Heart left ventricle (tissue), 16 donors: ENCODE data around the gene GPN1. TPM values are rescaled to one million over a fixed set of nuclear protein-coding genes. Genes with fewer than 3 reads are reported as not detected.
"Not testable (repeated sequence)": the region's sequence is repeated elsewhere in the genome, so short reads cannot be mapped to it uniquely, and the experiment has no call there.

Source experiments
- ATAC-seq, 4 donors: fragments of 200-7000 bp; cut with Tn5 transposase; one replicate each; pipeline ENCODE4 v1.9.1; 2020 to 2022; ENCODE audit warnings: moderate library complexity in 4 of 4, mild to moderate bottlenecking in 3 of 4, moderate number of reproducible peaks in 1 of 4
- DNase-seq, 5 donors: peaks; one replicate each; pipeline ENCODE4 v3.0.0-alpha.2; 2020
- H3K27ac ChIP-seq, 12 donors: fragments of 200-600 bp; sonication (generic) in 4 of 12; one replicate each; pipeline versions ENCODE4 v1.5.0 to v1.8.0; 2016 to 2022; ENCODE audit warnings: mild to moderate bottlenecking in 2 of 12
- H3K27me3 ChIP-seq, 9 donors: fragments of 200-600 bp; sonication (generic) in 2 of 9; one replicate each; pipeline versions ENCODE4 v1.5.1 to v1.8.0; 2016 to 2022; ENCODE audit warnings: mild to moderate bottlenecking in 3 of 9
- H3K36me3 ChIP-seq, 9 donors: fragments of 200-600 bp; sonication (generic) in 2 of 9; one replicate each; pipeline versions ENCODE4 v1.5.0 to v1.8.0; 2018 to 2022; ENCODE audit warnings: mild to moderate bottlenecking in 2 of 9
- H3K4me1 ChIP-seq, 12 donors: fragments of 200-600 bp; sonication (generic) in 4 of 12; one replicate each; pipeline versions ENCODE4 v1.5.0 to v1.8.0; 2016 to 2022; ENCODE audit warnings: mild to moderate bottlenecking in 3 of 12
- H3K4me3 ChIP-seq, 12 donors: fragments of 200-600 bp; sonication (generic) in 4 of 12; one replicate each; pipeline versions ENCODE4 v1.5.0 to v1.8.0; 2017 to 2022; ENCODE audit warnings: mild to moderate bottlenecking in 9 of 12, moderate library complexity in 4 of 12
- H3K9me3 ChIP-seq, 12 donors: fragments of 200-600 bp; sonication (generic) in 4 of 12; one replicate each; pipeline versions ENCODE4 v1.5.0 to v1.8.0; 2016 to 2022; ENCODE audit warnings: mild to moderate bottlenecking in 1 of 12
- POLR2A ChIP-seq, 2 donors: fragments of 450-650 bp; IDR thresholded peaks; one replicate each; pipeline ENCODE4 v1.6.1; 2017; ENCODE audit warnings: antibody characterized with exemption in 2 of 2, mild to moderate bottlenecking in 2 of 2, moderate library complexity in 2 of 2
- WGBS, 4 donors: extraction: QIAGEN DNeasy Blood & Tissue Kit in 2 of 4; methylation state at CpG; one replicate each; pipeline versions ENCODE4 v1.1.5 to v1.1.7; 2013 to 2018; 5-methylcytosine and 5-hydroxymethylcytosine counted together
- intact Hi-C, 10 donors: fragments of 100-400 bp; cut with DNase I; formaldehyde crosslinking; loops; one replicate each; pipeline versions ENCODE4 v1.11.1 to v1.14.2; 2022
- polyA plus RNA-seq, 2 donors: library from polyadenylated mRNA; stranded (reverse); fragments of 200-250 nt; gene quantifications; one replicate each; pipeline ENCODE4 v1.2.3, GENCODE V29; 2013
- total RNA-seq, 9 donors: library from RNA; depleted of rRNA in 2 of 9; stranded (reverse); fragments of >200 nt in 2 of 9; fragmentation: NEBNext Ultra II Directional in 3 of 9; extraction: Animal tissue kit (Norgen Biotek cat#: 25700) in 3 of 9; gene quantifications; one replicate each; pipeline versions ENCODE4 v1.1.0 to v1.2.4, GENCODE V29; 2016 to 2023
- TF ChIP-seq, protein P1 (sequence below), 12 donors: fragments of 200-600 bp; sonication (generic) in 4 of 12; IDR thresholded peaks; one replicate each; pipeline versions ENCODE4 v1.5.0 to v1.8.0; 2018 to 2022; ENCODE audit warnings: antibody characterized with exemption in 12 of 12, mild to moderate bottlenecking in 5 of 12
- donor health status: ischemic (EF 13 %, LVEDD 7.1; RV severe dilation, severe dysfunction).
- donor health status: healthy with polysubstance abuse.
- donor health status: DM: no; HTN: yes; CAD: no.
- donor health status: DM: no; HTN: no; CAD: no.
- donor health status: ischemic (EF 25% LVEDD 6.9; RV normal size, moderate dysfunction).
- donor health status: ischemic (EF 25% LVEDD 5.7; RV mildly dilated, moderate dysfunction).
- donor health status: healthy.
- donor health status: DM: yes; HTN: yes; CAD: no.
- donor health status: ischemic (EF 35%, LVEDD 5.7; RV mildly dilated, moderate dysfunction).
- donor health status: nonischemic (EF 11% LVEDD 7.7; RV severe dilation, severe dysfunction).
- donor health status: DM: yes; HTN: yes; CAD: no.
- donor health status: PGD.
- donor health status: ischemic (EF 29% LVEDD 5.4; RV normal size, mild dysfunction).
- donor health status: nonischemic (EF 23%, LVEDD 6.1; RV moderate dilation, normal function).

GPN1 gene
- total and polyA plus RNA-seq, 11 donors, result 10.1 to 35.9 (median 19.4) TPM

DNA sequence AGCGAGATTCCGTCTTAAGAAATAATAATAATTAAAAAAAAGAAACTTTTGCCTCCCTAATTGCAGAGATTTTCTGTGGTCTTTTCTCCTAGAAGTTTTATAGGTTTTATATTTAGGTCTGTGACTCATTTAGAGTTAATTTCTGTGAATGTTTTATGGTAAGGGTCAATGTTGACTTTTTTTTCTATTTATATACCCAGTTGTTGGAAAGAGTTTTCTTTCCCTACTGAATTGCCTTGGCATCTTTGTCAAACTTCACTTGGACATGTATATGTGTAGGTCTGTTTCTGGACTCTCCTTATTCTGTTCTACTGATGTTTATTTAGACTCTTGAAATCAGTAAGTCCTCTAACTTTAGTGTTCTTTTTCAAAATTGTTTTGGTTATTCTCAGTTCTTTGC lies 40.5 kb upstream of the GPN1 start:
- Histone ChIP-seq H3K4me3 (no peak overlapping the region), H3K36me3 (peaks cover 0 to 4% (median 0%) of the 10 kb centered on the region in 9 donors), H3K4me1 (peaks cover 3 to 30% (median 15%) of the 10 kb centered on the region in 12 donors), H3K27ac (no peak overlapping the region), H3K9me3 (peaks cover 0 to 41% (median 14%) of the 10 kb centered on the region in 12 donors), H3K27me3 (no peaks in the 10 kb centered on the region)
- 96 to 99% (median 98%) methylated on average over 2 of the region's 2 CpGs for WGBS, 4 donors
- TF ChIP-seq POLR2A (IDR thresholded peaks at IDR 0.05), result no peak
- TF ChIP-seq, protein P1, sequence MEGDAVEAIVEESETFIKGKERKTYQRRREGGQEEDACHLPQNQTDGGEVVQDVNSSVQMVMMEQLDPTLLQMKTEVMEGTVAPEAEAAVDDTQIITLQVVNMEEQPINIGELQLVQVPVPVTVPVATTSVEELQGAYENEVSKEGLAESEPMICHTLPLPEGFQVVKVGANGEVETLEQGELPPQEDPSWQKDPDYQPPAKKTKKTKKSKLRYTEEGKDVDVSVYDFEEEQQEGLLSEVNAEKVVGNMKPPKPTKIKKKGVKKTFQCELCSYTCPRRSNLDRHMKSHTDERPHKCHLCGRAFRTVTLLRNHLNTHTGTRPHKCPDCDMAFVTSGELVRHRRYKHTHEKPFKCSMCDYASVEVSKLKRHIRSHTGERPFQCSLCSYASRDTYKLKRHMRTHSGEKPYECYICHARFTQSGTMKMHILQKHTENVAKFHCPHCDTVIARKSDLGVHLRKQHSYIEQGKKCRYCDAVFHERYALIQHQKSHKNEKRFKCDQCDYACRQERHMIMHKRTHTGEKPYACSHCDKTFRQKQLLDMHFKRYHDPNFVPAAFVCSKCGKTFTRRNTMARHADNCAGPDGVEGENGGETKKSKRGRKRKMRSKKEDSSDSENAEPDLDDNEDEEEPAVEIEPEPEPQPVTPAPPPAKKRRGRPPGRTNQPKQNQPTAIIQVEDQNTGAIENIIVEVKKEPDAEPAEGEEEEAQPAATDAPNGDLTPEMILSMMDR (IDR thresholded peaks at IDR 0.05), result no peak
- intact Hi-C loops, result loop anchor here in 1 of 10 donors (10.0 kb wide), 1 partner anchor 94 kb away; the partner anchor contains the start of genes FNDC4 and GCKR
- DNase-seq (no peak), ATAC-seq (no peak)

DNA sequence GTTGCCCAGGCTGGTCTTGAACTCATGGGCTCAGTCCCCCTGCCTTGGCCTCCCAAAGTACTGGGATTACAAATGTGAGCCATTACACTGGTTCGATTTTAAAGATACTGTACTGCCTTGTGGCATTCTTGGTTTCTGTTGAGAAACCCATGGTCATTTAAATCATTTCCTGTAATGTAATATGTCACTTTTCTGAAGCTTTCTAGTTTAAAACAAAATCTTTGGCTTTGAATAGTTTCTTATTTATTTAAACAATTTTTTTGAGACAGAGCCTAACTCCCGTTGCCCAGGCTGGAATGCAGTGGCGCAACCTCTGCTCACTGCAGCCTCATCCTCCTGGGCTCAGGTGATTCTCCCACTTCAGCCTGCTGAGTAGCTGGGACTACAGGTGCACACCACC lies 37.1 kb upstream of the GPN1 start:
- Histone ChIP-seq H3K4me1 (peaks cover 0 to 13% (median 0%) of the 10 kb centered on the region in 12 donors), H3K9me3 (peaks cover 0 to 58% (median 30%) of the 10 kb centered on the region in 12 donors), H3K27ac (no peak overlapping the region), H3K4me3 (no peak overlapping the region), H3K27me3 (no peaks in the 10 kb centered on the region), H3K36me3 (peaks cover 0 to 8% (median 0%) of the 10 kb centered on the region in 9 donors)
- intact Hi-C loops, result no loop called here
- ATAC-seq, result no peak
- WGBS, 4 donors, result 93 to 99% (median 96%) methylated on average over 3 of the region's 3 CpGs
- DNase-seq, result no peak
- TF ChIP-seq, protein P1 (IDR thresholded peaks at IDR 0.05), result no peak
- no peak for TF ChIP-seq POLR2A (IDR thresholded peaks at IDR 0.05)

DNA sequence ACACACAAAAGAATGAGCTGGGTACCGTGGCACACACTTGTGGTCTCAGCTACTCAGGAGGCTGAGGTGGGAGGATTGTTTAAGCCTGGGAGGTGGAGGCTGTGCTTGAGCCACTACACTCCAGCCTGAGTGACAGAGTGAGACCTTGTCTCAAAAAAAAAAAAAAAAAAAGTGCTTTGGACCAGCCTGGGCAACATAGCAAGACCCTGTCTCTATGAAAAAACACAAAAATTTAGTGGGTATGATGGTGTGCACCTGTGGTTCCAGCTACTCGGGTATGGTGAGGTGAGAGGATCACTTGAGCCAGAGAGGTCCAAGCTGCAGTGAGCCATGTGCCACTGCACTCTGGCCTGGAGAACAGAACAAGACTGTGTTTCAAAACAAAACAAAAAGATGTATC lies 35.6 kb upstream of the GPN1 start:
- peaks cover 0 to 11% (median 0%) of the 10 kb centered on the region in 9 donors for H3K36me3 ChIP-seq
- H3K27ac ChIP-seq, result no peak overlapping the region
- TF ChIP-seq, protein P1 (IDR thresholded peaks at IDR 0.05), result no peak
- no peak for TF ChIP-seq POLR2A (IDR thresholded peaks at IDR 0.05)
- ATAC-seq (no peak), DNase-seq (no peak)
- H3K27me3 ChIP-seq, result no peaks in the 10 kb centered on the region
- 91 to 99% (median 97%) methylated on average over 2 of the region's 2 CpGs for WGBS, 4 donors
- no peak overlapping the region for H3K4me3 ChIP-seq
- peaks cover 0 to 58% (median 30%) of the 10 kb centered on the region in 12 donors for H3K9me3 ChIP-seq
- peaks cover 0 to 18% (median 0%) of the 10 kb centered on the region in 12 donors for H3K4me1 ChIP-seq
- intact Hi-C loops, result no loop called here

DNA sequence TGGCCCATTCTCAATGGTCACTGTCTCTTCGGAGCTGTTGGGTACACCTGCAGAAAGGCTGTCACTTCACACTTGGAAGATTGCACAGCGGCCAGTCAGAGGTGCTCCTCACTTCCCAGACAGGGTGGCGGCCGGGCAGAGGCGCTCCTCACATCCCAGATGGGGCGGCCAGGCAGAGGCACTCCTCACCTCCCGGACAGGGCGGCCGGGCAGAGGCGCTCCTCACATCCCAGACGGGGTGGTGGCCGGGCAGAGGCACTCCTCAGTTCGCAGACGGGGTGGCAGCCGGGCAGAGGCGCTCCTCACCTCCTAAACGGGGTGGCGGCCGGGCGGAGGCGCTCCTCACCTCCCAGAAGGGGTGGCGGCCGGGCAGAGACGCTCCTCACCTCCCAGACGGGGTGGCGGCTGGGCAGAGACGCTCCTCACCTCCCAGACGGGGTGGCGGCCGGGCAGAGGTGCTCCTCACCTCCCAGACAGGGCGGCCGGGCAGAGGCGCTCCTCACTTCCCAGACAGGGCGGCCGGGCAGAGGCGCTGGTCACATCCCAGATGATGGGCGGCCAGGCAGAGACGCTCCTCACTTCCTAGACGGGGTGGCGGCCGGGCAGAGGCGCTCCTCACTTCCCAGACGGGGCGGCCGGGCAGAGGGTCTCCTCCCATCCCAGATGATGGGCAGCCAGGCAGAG lies 34.7 kb upstream of the GPN1 start:
- peaks cover 0 to 27% (median 2%) of the 10 kb centered on the region in 12 donors for H3K4me1 ChIP-seq
- ATAC-seq, H3K4me3 ChIP-seq, H3K27me3 ChIP-seq, intact Hi-C loops, DNase-seq, H3K27ac ChIP-seq: not testable (repeated sequence)
- H3K36me3 ChIP-seq, result peaks cover 0 to 14% (median 6%) of the 10 kb centered on the region in 9 donors
- 97 to 99% (median 98%) methylated on average over 35 to 45 of the region's 45 CpGs for WGBS, 4 donors
- peaks cover 0 to 48% (median 30%) of the 10 kb centered on the region in 12 donors for H3K9me3 ChIP-seq

DNA sequence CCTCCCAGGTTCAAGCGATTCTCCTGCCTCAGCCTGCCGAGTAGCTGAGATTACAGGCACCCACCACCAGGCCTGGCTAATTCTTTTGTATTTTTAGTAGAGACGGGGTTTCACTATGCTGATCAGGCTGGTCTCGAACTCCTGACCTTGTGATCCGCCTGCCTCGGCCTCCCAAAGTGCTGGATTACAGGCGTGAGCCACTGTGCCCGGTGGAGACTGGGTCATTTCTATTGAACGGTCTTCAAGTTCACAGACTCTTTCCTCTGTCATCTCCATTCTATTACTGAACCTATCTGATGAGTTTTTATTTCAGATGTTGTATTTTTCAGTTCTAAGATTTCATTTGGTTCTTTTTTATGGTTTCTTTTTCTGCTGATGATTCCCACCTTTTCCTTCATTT lies 33.4 kb upstream of the GPN1 start:
- intact Hi-C loops, ATAC-seq: not testable (repeated sequence)

More for the DNA sequence above, 33.4 kb upstream of the GPN1 start:
- H3K27me3 ChIP-seq, H3K4me3 ChIP-seq, H3K27ac ChIP-seq, DNase-seq: not testable (repeated sequence)
- Histone ChIP-seq H3K4me1 (peaks cover 0 to 29% (median 3%) of the 10 kb centered on the region in 12 donors), H3K9me3 (peaks cover 0 to 36% (median 23%) of the 10 kb centered on the region in 12 donors), H3K36me3 (peaks cover 0 to 25% (median 17%) of the 10 kb centered on the region in 9 donors)
- 97 to 99% (median 98%) methylated on average over 9 of the region's 9 CpGs for WGBS, 4 donors
